Measurements from ENCODE around the gene INPP5F. TPM values are rescaled to one million over a fixed set of nuclear protein-coding genes. Genes with fewer than 3 reads are reported as not detected.

Gene INPP5F
- total and polyA plus RNA-seq, 2 of the 13 experiments (the other 11 are each of a cell fraction or from before 2014, with no cell fraction given) = 12.5 to 15.7 TPM

- no peak overlapping the region for H3K4me3 ChIP-seq (replicated peaks in 1 of 3; ENCODE audit: insufficient read depth in 1 of 3, low read depth in 2 of 3, low read length in 3 of 3)
- no peaks in the 10 kb centered on the region for H3K79me2 ChIP-seq (ENCODE audit: insufficient read depth, low read length)
- no peak overlapping the region for H2AFZ ChIP-seq (ENCODE audit: low read length)
- H4K20me1 ChIP-seq (ENCODE audit: insufficient read depth, low read length) = no peaks in the 10 kb centered on the region
- no peak overlapping the region for H3K27ac ChIP-seq (ENCODE audit: extremely low read length, insufficient read depth, low read length)
- H3K9me3 ChIP-seq (ENCODE audit: low read length) = no peaks in the 10 kb centered on the region
- DNase-seq (ENCODE audit: low spot score) = no peak
- H3K9ac ChIP-seq (ENCODE audit: insufficient read depth, low read depth, low read length) = no peak overlapping the region
- WGBS (ENCODE audit: low lambda C conversion rate) = 89% methylated on average over 6 of the region's 6 CpGs
- ATAC-seq = no peak
- POLR2A ChIA-PET = no interaction called here
- H3K4me1 ChIP-seq (ENCODE audit: insufficient read depth, low read length) = no peaks in the 10 kb centered on the region
- no peak overlapping the region for H3K4me2 ChIP-seq (ENCODE audit: low read depth, low read length)
- CTCF ChIA-PET (ENCODE audit: low intra/inter-chr PET ratio, low total read pairs) = no interaction called here
- no peak for TF ChIP-seq MTA3 (CRISPR knock-in tag; IDR thresholded peaks at IDR 0.05)
- intact Hi-C loops (cut with micrococcal nuclease; ENCODE audit: unreplicated experiment) = no loop called here
- no TSS peak for BruUV-seq (replicated peaks)
- in situ Hi-C loops (cut with HindIII; ENCODE audit: extremely low pct_ligation_motif_present, low pct_unique_long_range_greater_than_20kb) = no loop called here
- no peak for FAIRE-seq
- H3K27me3 ChIP-seq (ENCODE audit: control insufficient read depth in 1 of 2, insufficient read depth in 2 of 2, low read length in 2 of 2) = no peaks in the 10 kb centered on the region; a peak in 1 of 5 replicates
- H3K36me3 ChIP-seq (replicated peaks in 1 of 2; ENCODE audit: control insufficient read depth in 1 of 2, insufficient read depth in 2 of 2, low read length in 2 of 2) = peaks cover 21 to 84% of the 10 kb centered on the region in 2 experiments
These were observed 123.4 kb downstream of the INPP5F start for GRCh38 chr10:119849031-119849789.

- no TSS peak for BruUV-seq (replicated peaks)
- in situ Hi-C loops (cut with HindIII; ENCODE audit: extremely low pct_ligation_motif_present, low pct_unique_long_range_greater_than_20kb) (no loop called here), intact Hi-C loops (cut with micrococcal nuclease; ENCODE audit: unreplicated experiment) (no loop called here)
- FAIRE-seq = no peak
- no peak for DNase-seq (ENCODE audit: low spot score)
- Histone ChIP-seq H3K36me3 (replicated peaks in 1 of 2; ENCODE audit: control insufficient read depth in 1 of 2, insufficient read depth in 2 of 2, low read length in 2 of 2) (peaks cover 18 to 77% of the 10 kb centered on the region in 2 experiments), H3K9ac (ENCODE audit: insufficient read depth, low read depth, low read length) (no peak overlapping the region), H3K27me3 (ENCODE audit: control insufficient read depth in 1 of 2, insufficient read depth in 2 of 2, low read length in 2 of 2) (no peaks in the 10 kb centered on the region; a peak in 1 of 5 replicates), H2AFZ (ENCODE audit: low read length) (no peak overlapping the region), H4K20me1 (ENCODE audit: insufficient read depth, low read length) (no peaks in the 10 kb centered on the region), H3K27ac (ENCODE audit: extremely low read length, insufficient read depth, low read length) (no peak overlapping the region), H3K9me3 (ENCODE audit: low read length) (no peaks in the 10 kb centered on the region), H3K4me2 (ENCODE audit: low read depth, low read length) (no peak overlapping the region), H3K4me1 (ENCODE audit: insufficient read depth, low read length) (no peaks in the 10 kb centered on the region), H3K4me3 (replicated peaks in 1 of 3; ENCODE audit: insufficient read depth in 1 of 3, low read depth in 2 of 3, low read length in 3 of 3) (no peak overlapping the region), H3K79me2 (ENCODE audit: insufficient read depth, low read length) (no peaks in the 10 kb centered on the region)
- ChIA-PET POLR2A (no interaction called here), CTCF (ENCODE audit: low intra/inter-chr PET ratio, low total read pairs) (no interaction called here)
- TF ChIP-seq ZBTB38 (CRISPR knock-in tag; IDR thresholded peaks at IDR 0.05) = no peak
- no peak for TF ChIP-seq ZNF775 (CRISPR knock-in tag; IDR thresholded peaks at IDR 0.05; ENCODE audit: borderline replicate concordance)
- no peak for TF ChIP-seq NCOA1 (CRISPR knock-in tag; IDR thresholded peaks at IDR 0.05)
- no peak for TF ChIP-seq SIN3A (IDR thresholded peaks at IDR 0.05; ENCODE audit: borderline replicate concordance, low read depth, low read length)
- no peak for TF ChIP-seq ZNF773 (CRISPR knock-in tag; IDR thresholded peaks at IDR 0.05; ENCODE audit: borderline replicate concordance)
- TF ChIP-seq PHF20 (CRISPR knock-in tag; IDR thresholded peaks at IDR 0.05) = no peak
- no peak for TF ChIP-seq ZNF205 (CRISPR knock-in tag; IDR thresholded peaks at IDR 0.05)
- no peak for TF ChIP-seq PHF8 (CRISPR knock-in tag; IDR thresholded peaks at IDR 0.05)
- no peak for TF ChIP-seq ISX (CRISPR knock-in tag; conservative IDR thresholded peaks at IDR 0.05)
- no peak for TF ChIP-seq PCBP1 (IDR thresholded peaks at IDR 0.05; ENCODE audit: borderline replicate concordance, low read depth, low read length)
- TF ChIP-seq ZNF569 (CRISPR knock-in tag; IDR thresholded peaks at IDR 0.05; ENCODE audit: borderline replicate concordance) = no peak
- TF ChIP-seq SMAD1 (CRISPR knock-in tag; IDR thresholded peaks at IDR 0.05; ENCODE audit: borderline replicate concordance, low read depth) = no peak
- TF ChIP-seq CTCF (CRISPR knock-in tag; IDR thresholded peaks at IDR 0.05) = no peak
- no peak for TF ChIP-seq ZNF572 (CRISPR knock-in tag; IDR thresholded peaks at IDR 0.05)
- no peak for TF ChIP-seq KMT2B (CRISPR knock-in tag; IDR thresholded peaks at IDR 0.05)
- no peak for TF ChIP-seq NFE2 (CRISPR knock-in tag; IDR thresholded peaks at IDR 0.05)
- no peak for TF ChIP-seq ZNF768 (CRISPR knock-in tag; IDR thresholded peaks at IDR 0.05)
- ATAC-seq = no peak
- whole genome bisulfite sequencing (ENCODE audit: low lambda C conversion rate) = 98% methylated on average over 3 of the region's 3 CpGs
These were observed 124.1 kb downstream of the INPP5F start for GRCh38 chr10:119849944-119850343.
